GM12878 (cell line): ENCODE data around the gene VANGL2. TPM values are rescaled to one million over a fixed set of nuclear protein-coding genes. Genes with fewer than 3 reads are reported as not detected.

Experiments
- BMI1 ChIP-seq: fragments of 450-650 bp; IDR thresholded peaks from 2 replicates; pipeline ENCODE4 v1.6.1; 2016; ENCODE audit warnings: mild to moderate bottlenecking, moderate library complexity, borderline replicate concordance
- CBX5 ChIP-seq: sonication (generic); IDR thresholded peaks from 2 replicates; pipeline ENCODE4 v1.6.1; 2016; ENCODE audit warnings: low read depth, moderate library complexity, mild to moderate bottlenecking, inconsistent platforms
- GATAD2B ChIP-seq: fragments of 450-650 bp; conservative IDR thresholded peaks from 2 replicates; pipeline ENCODE4 v1.6.1; 2017; ENCODE audit warnings: low read depth, mild to moderate bottlenecking, moderate library complexity
- IKZF2 ChIP-seq, 2 experiments: fragments of 450-650 bp; IDR thresholded peaks; 2 replicates each; pipeline ENCODE4 v1.6.1; 2017; ENCODE audit warnings: mild to moderate bottlenecking in 2 of 2, moderate library complexity in 2 of 2
- IRF3 ChIP-seq: fragments of 450-650 bp; IDR thresholded peaks from 2 replicates; pipeline ENCODE4 v1.6.1; 2014; ENCODE audit warnings: mild to moderate bottlenecking
- JUNB ChIP-seq: IDR thresholded peaks from 2 replicates; pipeline ENCODE4 v1.6.1; 2016; ENCODE audit warnings: antibody characterized with exemption, mild to moderate bottlenecking
- KAT2A ChIP-seq: conservative IDR thresholded peaks from 2 replicates; pipeline ENCODE4 v1.6.1; 2011; ENCODE audit warnings: low read depth, low read length; ENCODE audit not compliant: control insufficient read depth
- KLF5 ChIP-seq: fragments of 450-650 bp; IDR thresholded peaks from 2 replicates; pipeline ENCODE4 v1.6.1; 2014; ENCODE audit warnings: mild to moderate bottlenecking; ENCODE audit not compliant: partially characterized antibody
- MEF2B ChIP-seq: fragments of 450-650 bp; IDR thresholded peaks from 2 replicates; pipeline ENCODE4 v1.6.1; 2018; ENCODE audit warnings: mild to moderate bottlenecking, moderate library complexity; ENCODE audit not compliant: partially characterized antibody, poor library complexity, severe bottlenecking
- MTA2 ChIP-seq: fragments of 450-650 bp; IDR thresholded peaks from 2 replicates; pipeline ENCODE4 v1.6.1; 2016; ENCODE audit warnings: low read depth, mild to moderate bottlenecking, moderate library complexity
- PAX8 ChIP-seq: fragments of 450-650 bp; IDR thresholded peaks from 2 replicates; pipeline ENCODE4 v1.6.1; 2017; ENCODE audit warnings: mild to moderate bottlenecking, moderate library complexity
- PBX3 ChIP-seq: IDR thresholded peaks from 2 replicates; pipeline ENCODE4 v1.6.1; 2011; ENCODE audit warnings: mild to moderate bottlenecking, low read depth, low read length, moderate library complexity; ENCODE audit not compliant: insufficient replicate concordance
- RAD51 ChIP-seq: fragments of 450-650 bp; IDR thresholded peaks from 2 replicates; pipeline ENCODE4 v1.6.1; 2016; ENCODE audit warnings: moderate library complexity, mild to moderate bottlenecking, inconsistent platforms
- RUNX3 ChIP-seq: IDR thresholded peaks from 2 replicates; pipeline ENCODE4 v1.6.1; 2012; ENCODE audit warnings: low read length, inconsistent platforms
- SMAD5 ChIP-seq: IDR thresholded peaks from 2 replicates; pipeline ENCODE4 v1.6.1; 2016; ENCODE audit warnings: antibody characterized with exemption, low read depth
- ZBED1 ChIP-seq: IDR thresholded peaks from 2 replicates; pipeline ENCODE4 v1.6.1; 2016; ENCODE audit warnings: borderline replicate concordance
- ZNF24 ChIP-seq: fragments of 450-650 bp; IDR thresholded peaks from 2 replicates; pipeline ENCODE4 v1.6.1; 2017; ENCODE audit warnings: antibody characterized with exemption, mild to moderate bottlenecking
- ZNF274 ChIP-seq: IDR thresholded peaks from one replicate; pipeline ENCODE4 v1.8.0; 2011; ENCODE audit not compliant: insufficient read length, insufficient read depth
- polyA plus RNA-seq, 11 experiments: library from polyadenylated mRNA; depleted of rRNA in 4 of 11; unstranded in 6 of 11; stranded (reverse) in 5 of 11; fragments of >200 nt; fragmentation: Nextera tagmentation in 4 of 11; fragmentation: Illumina TruSeq in 1 of 11; extraction: Ambion mirVana in 4 of 11; extraction: Trizol in 1 of 11; gene quantifications; 1 replicate in 1 of 11; 2 replicates in 10 of 11; pipeline versions ENCODE4 v1.2.1 to v1.2.3, GENCODE V29; 2011 to 2016; ENCODE audit warnings: inconsistent platforms in 2 of 11, missing spikeins in 2 of 11, low read depth in 1 of 11
- total RNA-seq, 4 experiments: library from RNA; depleted of rRNA in 3 of 4; stranded (reverse); fragments of >200 nt in 3 of 4; fragmentation: Illumina TruSeq in 1 of 4; extraction: Trizol in 1 of 4; gene quantifications; 2 replicates each; pipeline versions ENCODE4 v1.2.1 to v1.2.3, GENCODE V29; 2013 to 2021
- TF ChIP-seq, protein P1 (sequence below): fragments of 450-650 bp; IDR thresholded peaks from 2 replicates; pipeline ENCODE4 v1.6.1; 2016; ENCODE audit warnings: mild to moderate bottlenecking
- TF ChIP-seq, protein P2 (sequence below): fragments of 450-650 bp; formaldehyde crosslinking; IDR thresholded peaks from 2 replicates; pipeline ENCODE4 v1.4.0; 2020; ENCODE audit warnings: mild to moderate bottlenecking, moderate library complexity
- TF ChIP-seq, protein P3 (sequence below): fragments of 450-650 bp; IDR thresholded peaks from 2 replicates; pipeline ENCODE4 v1.6.1; 2017; ENCODE audit warnings: low read depth, mild to moderate bottlenecking, moderate library complexity

Gene VANGL2
- total and polyA plus RNA-seq, 10 of the 15 experiments (the other 5 are each of a cell fraction or from before 2014, with no cell fraction given): 0.10 to 5.0 (median 0.27) TPM

DNA sequence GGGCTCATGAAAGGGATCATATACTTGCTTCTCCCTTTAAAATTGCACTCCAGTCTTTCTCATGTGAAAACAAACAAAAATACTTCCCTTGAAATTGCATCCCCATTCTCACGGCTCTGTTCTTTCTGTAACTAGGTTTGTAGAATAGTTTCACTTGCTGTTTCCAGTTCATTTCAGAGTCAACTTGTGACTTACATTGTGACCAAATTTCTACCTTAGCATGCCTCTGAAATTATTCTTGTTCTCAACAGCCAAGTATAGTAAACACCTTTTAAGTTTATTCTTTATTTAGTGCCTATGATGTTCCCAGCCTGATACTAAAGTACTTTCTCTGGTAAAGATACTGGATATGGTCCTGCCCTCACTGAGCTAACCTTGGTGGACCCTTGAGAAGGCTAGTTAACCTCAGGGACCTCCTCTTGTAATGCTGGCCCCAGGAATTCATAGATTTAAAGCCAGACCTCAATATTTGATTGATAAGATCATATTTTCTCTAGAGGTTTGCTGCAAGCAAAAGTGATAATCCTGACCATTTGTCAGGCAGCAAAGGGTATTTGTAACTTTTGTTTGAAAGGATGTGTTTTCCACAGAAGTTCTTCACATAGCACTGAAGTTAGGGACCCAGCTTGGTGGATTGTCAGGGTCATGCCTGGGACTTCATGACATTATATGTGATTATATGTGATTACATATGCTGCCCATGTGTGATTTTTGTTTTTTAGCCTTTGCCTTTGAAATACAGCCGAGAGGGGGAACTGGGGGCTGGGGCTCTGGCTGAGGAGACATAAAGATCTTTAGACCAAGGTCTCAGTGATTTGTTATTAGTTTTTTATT lies 29.6 kb downstream of the VANGL2 start (continued):
- TF ChIP-seq PBX3 (no peak), CBX5 (0 out of 2 replicates have a peak, but pooled peaks have one; percentile 71), MEF2B (peak; percentile 82), IKZF2 (IDR thresholded peaks at IDR 0.05) (peak; percentile 77 to 83; a peak in 3 of 4 replicates), RAD51 (peak; percentile 28; the same call in 1 of the 2 replicates), IRF3 (no peak), RUNX3 (peak; percentile 67), JUNB (peak; percentile 66; the same call in 1 of the 2 replicates), BMI1 (no peak), ZNF274 (no peak), GATAD2B (peak; percentile 70; the same call in 1 of the 2 replicates), ZNF24 (peak; percentile 13; the same call in 1 of the 2 replicates), KAT2A (no peak), SMAD5 (no peak), PAX8 (no peak), MTA2 (peak; percentile 37; the same call in 1 of the 2 replicates), ZBED1 (peak; percentile 76), KLF5 (no peak)
- TF ChIP-seq, protein P1, sequence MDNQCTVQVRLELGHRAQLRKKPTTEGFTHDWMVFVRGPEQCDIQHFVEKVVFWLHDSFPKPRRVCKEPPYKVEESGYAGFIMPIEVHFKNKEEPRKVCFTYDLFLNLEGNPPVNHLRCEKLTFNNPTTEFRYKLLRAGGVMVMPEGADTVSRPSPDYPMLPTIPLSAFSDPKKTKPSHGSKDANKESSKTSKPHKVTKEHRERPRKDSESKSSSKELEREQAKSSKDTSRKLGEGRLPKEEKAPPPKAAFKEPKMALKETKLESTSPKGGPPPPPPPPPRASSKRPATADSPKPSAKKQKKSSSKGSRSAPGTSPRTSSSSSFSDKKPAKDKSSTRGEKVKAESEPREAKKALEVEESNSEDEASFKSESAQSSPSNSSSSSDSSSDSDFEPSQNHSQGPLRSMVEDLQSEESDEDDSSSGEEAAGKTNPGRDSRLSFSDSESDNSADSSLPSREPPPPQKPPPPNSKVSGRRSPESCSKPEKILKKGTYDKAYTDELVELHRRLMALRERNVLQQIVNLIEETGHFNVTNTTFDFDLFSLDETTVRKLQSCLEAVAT: peak; percentile 37; the same call in 1 of the 2 replicates
- TF ChIP-seq, protein P2, sequence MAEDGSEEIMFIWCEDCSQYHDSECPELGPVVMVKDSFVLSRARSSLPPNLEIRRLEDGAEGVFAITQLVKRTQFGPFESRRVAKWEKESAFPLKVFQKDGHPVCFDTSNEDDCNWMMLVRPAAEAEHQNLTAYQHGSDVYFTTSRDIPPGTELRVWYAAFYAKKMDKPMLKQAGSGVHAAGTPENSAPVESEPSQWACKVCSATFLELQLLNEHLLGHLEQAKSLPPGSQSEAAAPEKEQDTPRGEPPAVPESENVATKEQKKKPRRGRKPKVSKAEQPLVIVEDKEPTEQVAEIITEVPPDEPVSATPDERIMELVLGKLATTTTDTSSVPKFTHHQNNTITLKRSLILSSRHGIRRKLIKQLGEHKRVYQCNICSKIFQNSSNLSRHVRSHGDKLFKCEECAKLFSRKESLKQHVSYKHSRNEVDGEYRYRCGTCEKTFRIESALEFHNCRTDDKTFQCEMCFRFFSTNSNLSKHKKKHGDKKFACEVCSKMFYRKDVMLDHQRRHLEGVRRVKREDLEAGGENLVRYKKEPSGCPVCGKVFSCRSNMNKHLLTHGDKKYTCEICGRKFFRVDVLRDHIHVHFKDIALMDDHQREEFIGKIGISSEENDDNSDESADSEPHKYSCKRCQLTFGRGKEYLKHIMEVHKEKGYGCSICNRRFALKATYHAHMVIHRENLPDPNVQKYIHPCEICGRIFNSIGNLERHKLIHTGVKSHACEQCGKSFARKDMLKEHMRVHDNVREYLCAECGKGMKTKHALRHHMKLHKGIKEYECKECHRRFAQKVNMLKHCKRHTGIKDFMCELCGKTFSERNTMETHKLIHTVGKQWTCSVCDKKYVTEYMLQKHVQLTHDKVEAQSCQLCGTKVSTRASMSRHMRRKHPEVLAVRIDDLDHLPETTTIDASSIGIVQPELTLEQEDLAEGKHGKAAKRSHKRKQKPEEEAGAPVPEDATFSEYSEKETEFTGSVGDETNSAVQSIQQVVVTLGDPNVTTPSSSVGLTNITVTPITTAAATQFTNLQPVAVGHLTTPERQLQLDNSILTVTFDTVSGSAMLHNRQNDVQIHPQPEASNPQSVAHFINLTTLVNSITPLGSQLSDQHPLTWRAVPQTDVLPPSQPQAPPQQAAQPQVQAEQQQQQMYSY (CRISPR knock-in tag): no peak
- TF ChIP-seq, protein P3, sequence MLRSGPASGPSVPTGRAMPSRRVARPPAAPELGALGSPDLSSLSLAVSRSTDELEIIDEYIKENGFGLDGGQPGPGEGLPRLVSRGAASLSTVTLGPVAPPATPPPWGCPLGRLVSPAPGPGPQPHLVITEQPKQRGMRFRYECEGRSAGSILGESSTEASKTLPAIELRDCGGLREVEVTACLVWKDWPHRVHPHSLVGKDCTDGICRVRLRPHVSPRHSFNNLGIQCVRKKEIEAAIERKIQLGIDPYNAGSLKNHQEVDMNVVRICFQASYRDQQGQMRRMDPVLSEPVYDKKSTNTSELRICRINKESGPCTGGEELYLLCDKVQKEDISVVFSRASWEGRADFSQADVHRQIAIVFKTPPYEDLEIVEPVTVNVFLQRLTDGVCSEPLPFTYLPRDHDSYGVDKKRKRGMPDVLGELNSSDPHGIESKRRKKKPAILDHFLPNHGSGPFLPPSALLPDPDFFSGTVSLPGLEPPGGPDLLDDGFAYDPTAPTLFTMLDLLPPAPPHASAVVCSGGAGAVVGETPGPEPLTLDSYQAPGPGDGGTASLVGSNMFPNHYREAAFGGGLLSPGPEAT: peak; percentile 73
